HCT116 (cell line): ENCODE results near the gene MEGF10. TPM values are rescaled to one million over a fixed set of nuclear protein-coding genes. Genes with fewer than 3 reads are reported as not detected.

Experiments
- ATAC-seq: fragments of 200-7000 bp; cut with Tn5 transposase; 2 replicates; pipeline ENCODE4 v1.9.1; 2020; ENCODE audit warnings: mild to moderate bottlenecking, moderate library complexity
- BruUV-seq: library from RNA; stranded (reverse); fragments of 400-500 nt; replicated peaks from 2 replicates; lab custom pipeline; 2021; lab: Mats Ljungman, UMichigan
- CTCF ChIA-PET: fragments of 300-600 bp; sonication (Branson Sonifier 250); formaldehyde crosslinking; loops from one replicate; lab custom pipeline; 2021; ENCODE audit warnings: antibody characterized with exemption; lab: Charles Lee
- POLR2A ChIA-PET: fragments of 300-600, 350-600 bp; sonication (Branson Sonifier 250); formaldehyde crosslinking; loops from one replicate; lab custom pipeline; 2021; ENCODE audit warnings: antibody characterized with exemption; lab: Charles Lee
- RAD21 ChIA-PET, 2 experiments: fragments of 300-600 bp; sonication (Branson Sonifier 250); formaldehyde crosslinking; loops; one replicate each; lab custom pipeline; 2023; ENCODE audit warnings: low total read pairs in 2 of 2; ENCODE audit not compliant: uncharacterized antibody in 2 of 2, unreplicated experiment in 2 of 2, low non-redundant PET in 1 of 2; lab: Charles Lee
- DNase-seq: peaks from one replicate; pipeline ENCODE4 v3.0.0-alpha.2; 2010; ENCODE audit warnings: low read depth, low spot score
- H2AFZ ChIP-seq: fragments of 200-600 bp; shearing (Covaris generic), sonication (generic); 2 replicates; pipeline ENCODE4 v1.6.1; 2017; ENCODE audit warnings: low read depth, mixed run types, mixed read lengths, antibody characterized with exemption, low read length; ENCODE audit not compliant: poor library complexity, severe bottlenecking
- H3K27ac ChIP-seq: 2 replicates; pipeline ENCODE4 v1.5.1; 2012; ENCODE audit warnings: low read depth, low read length
- H3K27me3 ChIP-seq: fragments of 200-600 bp; sonication (generic); 2 replicates; pipeline ENCODE4 v1.6.1; 2016; ENCODE audit warnings: mixed run types, low read length, mixed read lengths; ENCODE audit not compliant: insufficient read depth
- H3K36me3 ChIP-seq, 2 experiments: fragments of 200-500 bp in 1 of 2; fragments of 200-600 bp in 1 of 2; sonication (Bioruptor generic) in 1 of 2; sonication (generic) in 1 of 2; 2 replicates each; pipeline versions ENCODE4 v1.5.1 to v1.6.1; 2014 to 2016; ENCODE audit warnings: low read length in 2 of 2, inconsistent platforms in 1 of 2, mixed read lengths in 1 of 2, mixed run types in 1 of 2; ENCODE audit not compliant: insufficient read depth in 2 of 2, control insufficient read depth in 1 of 2
- H3K4me1 ChIP-seq, 2 experiments: fragments of 200-600 bp in 1 of 2; sonication (generic) in 1 of 2; 2 replicates each; pipeline versions ENCODE4 v1.5.1 to v1.6.1; 2012 to 2017; ENCODE audit warnings: low read length in 2 of 2, inconsistent platforms in 1 of 2, mild to moderate bottlenecking in 1 of 2, mixed read lengths in 1 of 2, mixed run types in 1 of 2, moderate library complexity in 1 of 2; ENCODE audit not compliant: insufficient read depth in 2 of 2, control insufficient read depth in 1 of 2
- H3K4me2 ChIP-seq: fragments of 200-600 bp; sonication (generic); 2 replicates; pipeline ENCODE4 v1.6.1; 2017; ENCODE audit warnings: mixed run types, low read length, mixed read lengths
- H3K4me3 ChIP-seq, 2 experiments: fragments of 200-600 bp in 1 of 2; sonication (generic) in 1 of 2; replicated peaks in 1 of 2; 2 replicates each; pipeline ENCODE4 v1.5.1; 2011 to 2016; ENCODE audit warnings: low read length in 2 of 2, control low read depth in 1 of 2, low read depth in 1 of 2, mild to moderate bottlenecking in 1 of 2, mixed read lengths in 1 of 2, mixed run types in 1 of 2
- H3K79me2 ChIP-seq: fragments of 200-600 bp; sonication (generic); 2 replicates; pipeline ENCODE4 v1.6.1; 2017; ENCODE audit warnings: mild to moderate bottlenecking, mixed run types, low read length, moderate library complexity, mixed read lengths; ENCODE audit not compliant: insufficient read depth
- H3K9ac ChIP-seq: fragments of 200-600 bp; sonication (generic); 2 replicates; pipeline ENCODE4 v1.6.1; 2016; ENCODE audit warnings: low read length, mixed read lengths
- H3K9me2 ChIP-seq: fragments of 200-600 bp; sonication (generic), shearing (Covaris generic); 2 replicates; pipeline ENCODE4 v1.6.1; 2017; ENCODE audit warnings: mixed run types, mild to moderate bottlenecking, moderate library complexity; ENCODE audit not compliant: insufficient read depth
- H3K9me3 ChIP-seq, 2 experiments: fragments of 200-500 bp in 1 of 2; fragments of 200-600 bp in 1 of 2; sonication (Bioruptor generic) in 1 of 2; sonication (generic) in 1 of 2; 2 replicates each; pipeline ENCODE4 v1.6.1; 2014 to 2017; ENCODE audit warnings: low read length in 2 of 2, mixed read lengths in 2 of 2, inconsistent platforms in 1 of 2, low read depth in 1 of 2, mild to moderate bottlenecking in 1 of 2, mixed run types in 1 of 2, moderate library complexity in 1 of 2; ENCODE audit not compliant: control insufficient read depth in 1 of 2, insufficient read depth in 1 of 2
- H4K20me1 ChIP-seq: fragments of 200-600 bp; sonication (generic), shearing (Covaris generic); 2 replicates; pipeline ENCODE4 v1.6.1; 2017; ENCODE audit warnings: mixed run types, mild to moderate bottlenecking, moderate library complexity; ENCODE audit not compliant: insufficient read depth
- EZH2 ChIP-seq: fragments of 200-600 bp; sonication (generic); IDR thresholded peaks from 2 replicates; pipeline ENCODE4 v1.6.1; 2017; ENCODE audit warnings: antibody characterized with exemption, mixed run types
- JUND ChIP-seq: IDR thresholded peaks from 2 replicates; pipeline ENCODE4 v1.6.1; 2012
- POLR2A ChIP-seq: IDR thresholded peaks from 2 replicates; pipeline ENCODE4 v1.7.0; 2011; ENCODE audit warnings: borderline replicate concordance; ENCODE audit not compliant: insufficient read depth, insufficient read length; ENCODE audit errors: extremely low read depth
- POLR2AphosphoS5 ChIP-seq: IDR thresholded peaks from 2 replicates; pipeline ENCODE4 v1.6.1; 2011; ENCODE audit warnings: mild to moderate bottlenecking, low read depth, low read length, moderate library complexity
- SP1 ChIP-seq: IDR thresholded peaks from 2 replicates; pipeline ENCODE4 v1.6.1; 2012; ENCODE audit warnings: low read depth
- TCF7L2 ChIP-seq: IDR thresholded peaks from 2 replicates; pipeline ENCODE4 v1.7.0; 2011; ENCODE audit warnings: borderline replicate concordance, inconsistent platforms; ENCODE audit not compliant: insufficient read depth, insufficient read length; ENCODE audit errors: extremely low read depth
- ZNF274 ChIP-seq: fragments of 200-500 bp; sonication (Bioruptor generic); IDR thresholded peaks from 2 replicates; pipeline ENCODE4 v1.6.1; 2014; ENCODE audit warnings: mild to moderate bottlenecking, low read depth, low read length, inconsistent platforms
- intact Hi-C: fragments of 100-400 bp; cut with micrococcal nuclease; formaldehyde crosslinking; loops from 2 replicates; pipeline ENCODE4 v1.10.0; 2022
- total RNA-seq: library from RNA; stranded (reverse); gene quantifications from one replicate; pipeline ENCODE4 v1.2.1, GENCODE V29; 2021; ENCODE audit not compliant: unreplicated experiment
- TF ChIP-seq, protein P1 (sequence below): IDR thresholded peaks from 2 replicates; pipeline ENCODE4 v1.6.1; 2012
- TF ChIP-seq, protein P2 (sequence below): IDR thresholded peaks from 2 replicates; pipeline ENCODE4 v1.6.1; 2011; ENCODE audit warnings: mild to moderate bottlenecking, low read length, moderate library complexity; ENCODE audit not compliant: insufficient replicate concordance; ENCODE audit errors: extremely low read depth
- TF ChIP-seq, protein P3 (sequence below): IDR thresholded peaks from 2 replicates; pipeline ENCODE4 v1.6.1; 2012; ENCODE audit warnings: low read depth

Gene MEGF10
- total RNA-seq, 1 experiment from 2014 or later: 0.02 TPM

DNA sequence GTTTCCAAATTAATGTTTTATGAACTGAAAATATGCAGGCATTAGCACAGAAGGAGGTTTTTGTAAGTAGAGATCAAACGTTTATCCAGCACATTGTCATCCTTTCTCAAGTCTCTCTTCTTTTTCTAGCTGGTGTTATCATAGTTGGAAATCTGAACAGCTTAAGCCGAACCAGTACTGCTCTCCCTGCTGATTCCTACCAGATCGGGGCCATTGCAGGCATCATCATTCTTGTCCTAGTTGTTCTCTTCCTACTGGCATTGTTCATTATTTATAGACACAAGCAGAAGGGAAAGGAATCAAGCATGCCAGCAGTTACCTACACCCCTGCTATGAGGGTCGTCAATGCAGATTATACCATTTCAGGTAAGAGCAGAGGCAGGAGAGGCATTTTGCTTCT lies 154.7 kb downstream of the MEGF10 start:
- Histone ChIP-seq H3K9me2 (no peaks in the 10 kb centered on the region), H3K36me3 (no peaks in the 10 kb centered on the region), H3K4me2 (no peak overlapping the region), H3K4me3 (no peak overlapping the region), H4K20me1 (no peaks in the 10 kb centered on the region)
- intact Hi-C loops: no loop called here
- POLR2A ChIA-PET: no interaction called here
- TF ChIP-seq POLR2AphosphoS5: no peak
- TF ChIP-seq, all 23 proteins: peak for 0
- H3K27ac ChIP-seq: no peak overlapping the region
- ChIA-PET RAD21 (no interaction called here), CTCF (no interaction called here)
- no peak overlapping the region for H3K9ac ChIP-seq
- ATAC-seq: no peak
- no peak for DNase-seq
- no peaks in the 10 kb centered on the region for H3K4me1 ChIP-seq
- BruUV-seq: no TSS peak
- no peaks in the 10 kb centered on the region for H3K79me2 ChIP-seq
- no peaks in the 10 kb centered on the region for H3K9me3 ChIP-seq
- no peaks in the 10 kb centered on the region for H3K27me3 ChIP-seq
- no peak overlapping the region for H2AFZ ChIP-seq

DNA sequence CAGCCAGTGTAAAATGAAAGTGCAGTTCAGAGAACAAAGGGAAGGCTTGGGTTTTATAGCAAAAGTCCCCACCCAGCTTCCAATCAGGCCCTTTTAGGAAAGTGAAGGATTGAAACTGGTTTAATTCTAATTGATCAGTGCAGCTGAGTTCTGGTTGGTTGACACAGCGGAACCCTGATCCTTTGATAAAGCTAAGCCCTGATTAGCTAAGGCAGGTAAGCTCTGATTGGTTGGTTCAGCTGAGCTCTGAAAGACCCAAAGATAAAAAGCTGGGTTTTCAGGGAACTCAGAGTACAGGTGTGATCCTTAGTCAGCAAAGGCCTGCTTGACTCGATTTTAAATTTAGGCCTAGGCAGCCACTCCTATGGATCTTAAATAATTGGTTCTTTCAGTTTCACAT lies 156.0 kb downstream of the MEGF10 start:
- H3K27me3 ChIP-seq: no peaks in the 10 kb centered on the region
- intact Hi-C loops: no loop called here
- H3K36me3 ChIP-seq: no peaks in the 10 kb centered on the region
- H3K4me2 ChIP-seq: no peak overlapping the region
- H3K9me2 ChIP-seq: no peaks in the 10 kb centered on the region
- no peak overlapping the region for H3K4me3 ChIP-seq
- no TSS peak for BruUV-seq
- ChIA-PET RAD21 (no interaction called here), CTCF (no interaction called here)
- H2AFZ ChIP-seq: no peak overlapping the region
- no peaks in the 10 kb centered on the region for H3K79me2 ChIP-seq
- H3K4me1 ChIP-seq: no peaks in the 10 kb centered on the region
- no peaks in the 10 kb centered on the region for H3K9me3 ChIP-seq
- no peak for DNase-seq
- no peak overlapping the region for H3K27ac ChIP-seq
- no peak overlapping the region for H3K9ac ChIP-seq
- TF ChIP-seq, protein P1, sequence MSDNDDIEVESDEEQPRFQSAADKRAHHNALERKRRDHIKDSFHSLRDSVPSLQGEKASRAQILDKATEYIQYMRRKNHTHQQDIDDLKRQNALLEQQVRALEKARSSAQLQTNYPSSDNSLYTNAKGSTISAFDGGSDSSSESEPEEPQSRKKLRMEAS: no peak
- no peak for TF ChIP-seq SP1
- TF ChIP-seq POLR2AphosphoS5: no peak
- TF ChIP-seq ZNF274: no peak
- no peak for TF ChIP-seq POLR2A
- TF ChIP-seq TCF7L2: no peak
- TF ChIP-seq, protein P2, sequence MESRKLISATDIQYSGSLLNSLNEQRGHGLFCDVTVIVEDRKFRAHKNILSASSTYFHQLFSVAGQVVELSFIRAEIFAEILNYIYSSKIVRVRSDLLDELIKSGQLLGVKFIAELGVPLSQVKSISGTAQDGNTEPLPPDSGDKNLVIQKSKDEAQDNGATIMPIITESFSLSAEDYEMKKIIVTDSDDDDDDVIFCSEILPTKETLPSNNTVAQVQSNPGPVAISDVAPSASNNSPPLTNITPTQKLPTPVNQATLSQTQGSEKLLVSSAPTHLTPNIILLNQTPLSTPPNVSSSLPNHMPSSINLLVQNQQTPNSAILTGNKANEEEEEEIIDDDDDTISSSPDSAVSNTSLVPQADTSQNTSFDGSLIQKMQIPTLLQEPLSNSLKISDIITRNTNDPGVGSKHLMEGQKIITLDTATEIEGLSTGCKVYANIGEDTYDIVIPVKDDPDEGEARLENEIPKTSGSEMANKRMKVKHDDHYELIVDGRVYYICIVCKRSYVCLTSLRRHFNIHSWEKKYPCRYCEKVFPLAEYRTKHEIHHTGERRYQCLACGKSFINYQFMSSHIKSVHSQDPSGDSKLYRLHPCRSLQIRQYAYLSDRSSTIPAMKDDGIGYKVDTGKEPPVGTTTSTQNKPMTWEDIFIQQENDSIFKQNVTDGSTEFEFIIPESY: no peak
- TF ChIP-seq EZH2: no peak
- no peak for TF ChIP-seq JUND
- TF ChIP-seq, protein P3, sequence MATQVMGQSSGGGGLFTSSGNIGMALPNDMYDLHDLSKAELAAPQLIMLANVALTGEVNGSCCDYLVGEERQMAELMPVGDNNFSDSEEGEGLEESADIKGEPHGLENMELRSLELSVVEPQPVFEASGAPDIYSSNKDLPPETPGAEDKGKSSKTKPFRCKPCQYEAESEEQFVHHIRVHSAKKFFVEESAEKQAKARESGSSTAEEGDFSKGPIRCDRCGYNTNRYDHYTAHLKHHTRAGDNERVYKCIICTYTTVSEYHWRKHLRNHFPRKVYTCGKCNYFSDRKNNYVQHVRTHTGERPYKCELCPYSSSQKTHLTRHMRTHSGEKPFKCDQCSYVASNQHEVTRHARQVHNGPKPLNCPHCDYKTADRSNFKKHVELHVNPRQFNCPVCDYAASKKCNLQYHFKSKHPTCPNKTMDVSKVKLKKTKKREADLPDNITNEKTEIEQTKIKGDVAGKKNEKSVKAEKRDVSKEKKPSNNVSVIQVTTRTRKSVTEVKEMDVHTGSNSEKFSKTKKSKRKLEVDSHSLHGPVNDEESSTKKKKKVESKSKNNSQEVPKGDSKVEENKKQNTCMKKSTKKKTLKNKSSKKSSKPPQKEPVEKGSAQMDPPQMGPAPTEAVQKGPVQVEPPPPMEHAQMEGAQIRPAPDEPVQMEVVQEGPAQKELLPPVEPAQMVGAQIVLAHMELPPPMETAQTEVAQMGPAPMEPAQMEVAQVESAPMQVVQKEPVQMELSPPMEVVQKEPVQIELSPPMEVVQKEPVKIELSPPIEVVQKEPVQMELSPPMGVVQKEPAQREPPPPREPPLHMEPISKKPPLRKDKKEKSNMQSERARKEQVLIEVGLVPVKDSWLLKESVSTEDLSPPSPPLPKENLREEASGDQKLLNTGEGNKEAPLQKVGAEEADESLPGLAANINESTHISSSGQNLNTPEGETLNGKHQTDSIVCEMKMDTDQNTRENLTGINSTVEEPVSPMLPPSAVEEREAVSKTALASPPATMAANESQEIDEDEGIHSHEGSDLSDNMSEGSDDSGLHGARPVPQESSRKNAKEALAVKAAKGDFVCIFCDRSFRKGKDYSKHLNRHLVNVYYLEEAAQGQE: no peak
- TF ChIP-seq, all 23 proteins: peak for 0
- H4K20me1 ChIP-seq: no peaks in the 10 kb centered on the region
- no peak; the same call in 1 of the 2 replicates for ATAC-seq
- POLR2A ChIA-PET: no interaction called here
